PC-9 (cell line): ENCODE data around the gene LDAF1. TPM values are rescaled to one million over a fixed set of nuclear protein-coding genes. Genes with fewer than 3 reads are reported as not detected.

Source experiments
- BruUV-seq: library from RNA; stranded (reverse); fragments of 400-500 nt; replicated peaks from 2 replicates; lab custom pipeline; 2021; lab: Mats Ljungman, UMichigan
- CTCF ChIA-PET: fragments of 300-600 bp; sonication (Branson Sonifier 250); formaldehyde crosslinking; loops from one replicate; lab custom pipeline; 2022; ENCODE audit warnings: antibody characterized with exemption; lab: Charles Lee
- POLR2A ChIA-PET: fragments of 300-600 bp; sonication (Branson Sonifier 250); formaldehyde crosslinking; loops from one replicate; lab custom pipeline; 2022; ENCODE audit warnings: antibody characterized with exemption; ENCODE audit not compliant: unreplicated experiment; lab: Charles Lee
- DNase-seq, 2 experiments: peaks; one replicate each; pipeline versions ENCODE4 v3.0.0 to v3.0.0-alpha.2; 2015 to 2022; ENCODE audit warnings: mixed read lengths in 1 of 2
- H2AFZ ChIP-seq: fragments of 200-600 bp; sonication (generic); 2 replicates; pipeline ENCODE4 v1.8.1; 2017; ENCODE audit warnings: antibody characterized with exemption
- H3F3A ChIP-seq: fragments of 200-600 bp; sonication (generic); 2 replicates; pipeline ENCODE4 v1.8.1; 2017; ENCODE audit warnings: antibody characterized with exemption, mild to moderate bottlenecking, low read depth; ENCODE audit not compliant: insufficient read depth
- H3K27ac ChIP-seq: fragments of 200-600 bp; sonication (generic); 2 replicates; pipeline ENCODE4 v1.6.1; 2016; ENCODE audit warnings: mixed run types
- H3K27me3 ChIP-seq: fragments of 200-600 bp; sonication (generic); 2 replicates; pipeline ENCODE4 v1.6.1; 2016; ENCODE audit warnings: low read depth, mixed run types; ENCODE audit not compliant: insufficient read depth
- H3K36me3 ChIP-seq: fragments of 200-600 bp; sonication (generic); 2 replicates; pipeline ENCODE4 v1.6.1; 2016; ENCODE audit warnings: low read depth, mixed run types
- H3K4me1 ChIP-seq: fragments of 200-600 bp; sonication (generic); replicated peaks from 2 replicates; pipeline ENCODE4 v1.6.1; 2016; ENCODE audit warnings: mixed run types; ENCODE audit not compliant: insufficient read depth
- H3K4me2 ChIP-seq: fragments of 200-600 bp; sonication (generic); 2 replicates; pipeline ENCODE4 v1.6.1; 2017; ENCODE audit warnings: mixed run types
- H3K4me3 ChIP-seq: fragments of 200-600 bp; sonication (generic); 2 replicates; pipeline ENCODE4 v1.6.1; 2016; ENCODE audit warnings: mixed run types
- H3K79me2 ChIP-seq: fragments of 200-600 bp; sonication (generic); 2 replicates; pipeline ENCODE4 v1.6.1; 2017; ENCODE audit warnings: low read depth, mixed run types
- H3K9me2 ChIP-seq: fragments of 200-600 bp; sonication (generic); 2 replicates; pipeline ENCODE4 v1.8.1; 2017; ENCODE audit warnings: mild to moderate bottlenecking; ENCODE audit not compliant: insufficient read depth
- H3K9me3 ChIP-seq: fragments of 200-600 bp; sonication (generic); 2 replicates; pipeline ENCODE4 v1.8.1; 2016; ENCODE audit warnings: low read depth; ENCODE audit not compliant: insufficient read depth
- H4K20me1 ChIP-seq: fragments of 200-600 bp; sonication (generic); 2 replicates; pipeline ENCODE4 v1.8.1; 2017; ENCODE audit not compliant: insufficient read depth
- EZH2 ChIP-seq: fragments of 200-600 bp; sonication (generic); IDR thresholded peaks from 2 replicates; pipeline ENCODE4 v1.8.0; 2017; ENCODE audit warnings: antibody characterized with exemption, low read depth
- intact Hi-C: fragments of 100-400 bp; cut with micrococcal nuclease; formaldehyde crosslinking; loops from one replicate; pipeline ENCODE4 v1.10.0; 2022; ENCODE audit not compliant: unreplicated experiment
- total RNA-seq: library from RNA; stranded (reverse); gene quantifications from 2 replicates; pipeline ENCODE4 v1.2.3, GENCODE V29; 2021
- TF ChIP-seq, protein P1 (sequence below): fragments of 200-600 bp; sonication (generic); conservative IDR thresholded peaks from 2 replicates; pipeline ENCODE4 v1.6.1; 2017; ENCODE audit warnings: mixed run types, antibody characterized with exemption, mild to moderate bottlenecking, moderate library complexity

Gene LDAF1
- total RNA-seq, 1 experiment from 2014 or later, result 47.6 TPM

DNA sequence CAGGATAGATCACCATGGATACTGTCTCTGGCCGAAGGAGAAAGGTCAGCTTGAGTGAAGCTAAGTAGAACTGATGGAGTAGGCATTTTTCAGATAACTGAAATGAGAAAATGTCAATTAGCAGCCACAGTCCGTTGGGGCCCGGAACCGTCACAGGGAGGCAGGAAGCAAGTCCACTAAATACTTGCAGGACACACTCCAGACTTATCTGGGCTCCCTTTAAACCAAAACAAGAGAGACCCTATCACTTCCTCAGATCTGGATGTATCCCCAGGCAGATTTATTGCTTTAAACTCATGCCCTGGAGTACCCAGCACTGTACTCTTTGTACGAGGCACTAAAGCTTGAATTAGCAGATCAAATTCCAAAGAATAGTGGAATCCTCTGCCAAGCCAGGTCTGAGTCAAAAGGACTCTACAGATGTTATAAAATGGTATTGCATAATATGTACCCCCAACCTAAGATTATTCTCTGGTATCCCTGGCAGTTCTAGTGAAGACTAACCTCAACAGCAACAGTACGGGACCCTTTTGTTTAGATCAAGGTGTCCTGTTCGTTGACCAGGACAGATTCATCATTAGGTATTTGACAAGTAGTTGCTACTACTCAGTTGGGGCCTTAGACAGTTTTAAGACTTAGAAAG is 44.8 kb downstream of the LDAF1 start:
- Histone ChIP-seq H2AFZ (no peak overlapping the region), H3K36me3 (no peaks in the 10 kb centered on the region), H4K20me1 (no peaks in the 10 kb centered on the region), H3K79me2 (no peaks in the 10 kb centered on the region), H3K4me1 (no peaks in the 10 kb centered on the region), H3K9me3 (no peaks in the 10 kb centered on the region), H3F3A (no peaks in the 10 kb centered on the region), H3K9me2 (no peaks in the 10 kb centered on the region), H3K4me3 (no peak overlapping the region), H3K27ac (no peak overlapping the region), H3K4me2 (no peak overlapping the region), H3K27me3 (peaks cover 64% of the 10 kb centered on the region)
- no TSS peak for BruUV-seq
- CTCF ChIA-PET, result no interaction called here
- intact Hi-C loops, result no loop called here
- POLR2A ChIA-PET, result no interaction called here
- no peak for DNase-seq
- TF ChIP-seq, protein P1, sequence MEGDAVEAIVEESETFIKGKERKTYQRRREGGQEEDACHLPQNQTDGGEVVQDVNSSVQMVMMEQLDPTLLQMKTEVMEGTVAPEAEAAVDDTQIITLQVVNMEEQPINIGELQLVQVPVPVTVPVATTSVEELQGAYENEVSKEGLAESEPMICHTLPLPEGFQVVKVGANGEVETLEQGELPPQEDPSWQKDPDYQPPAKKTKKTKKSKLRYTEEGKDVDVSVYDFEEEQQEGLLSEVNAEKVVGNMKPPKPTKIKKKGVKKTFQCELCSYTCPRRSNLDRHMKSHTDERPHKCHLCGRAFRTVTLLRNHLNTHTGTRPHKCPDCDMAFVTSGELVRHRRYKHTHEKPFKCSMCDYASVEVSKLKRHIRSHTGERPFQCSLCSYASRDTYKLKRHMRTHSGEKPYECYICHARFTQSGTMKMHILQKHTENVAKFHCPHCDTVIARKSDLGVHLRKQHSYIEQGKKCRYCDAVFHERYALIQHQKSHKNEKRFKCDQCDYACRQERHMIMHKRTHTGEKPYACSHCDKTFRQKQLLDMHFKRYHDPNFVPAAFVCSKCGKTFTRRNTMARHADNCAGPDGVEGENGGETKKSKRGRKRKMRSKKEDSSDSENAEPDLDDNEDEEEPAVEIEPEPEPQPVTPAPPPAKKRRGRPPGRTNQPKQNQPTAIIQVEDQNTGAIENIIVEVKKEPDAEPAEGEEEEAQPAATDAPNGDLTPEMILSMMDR, result no peak
- TF ChIP-seq EZH2, result no peak

DNA sequence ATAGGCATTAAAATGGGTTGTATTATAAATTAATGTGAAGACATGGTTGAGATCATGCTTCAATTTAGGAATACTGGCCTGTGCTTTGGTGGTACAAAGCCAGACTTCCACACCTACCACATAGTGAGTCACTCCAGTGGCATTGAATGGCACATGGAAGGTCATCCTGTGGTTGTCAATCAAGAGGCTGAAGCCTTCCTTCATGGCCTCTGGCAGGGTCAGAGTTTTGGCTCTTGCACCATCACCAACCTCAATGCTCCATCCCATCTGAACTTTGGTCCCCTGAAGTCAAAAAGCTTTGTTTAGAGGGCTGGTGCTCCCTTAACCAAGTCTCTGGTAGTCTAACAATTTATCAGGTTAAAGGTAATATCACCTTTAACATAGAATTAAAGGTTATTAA is 46.8 kb downstream of the LDAF1 start:
- no TSS peak for BruUV-seq
- no peaks in the 10 kb centered on the region for H4K20me1 ChIP-seq
- TF ChIP-seq, protein P1, result no peak
- no peak for TF ChIP-seq EZH2
- H2AFZ ChIP-seq, result no peak overlapping the region
- H3K27me3 ChIP-seq, result peaks cover 59% of the 10 kb centered on the region
- no peaks in the 10 kb centered on the region for H3K9me2 ChIP-seq
- H3K9me3 ChIP-seq, result no peaks in the 10 kb centered on the region
- no peaks in the 10 kb centered on the region for H3K36me3 ChIP-seq
- no peaks in the 10 kb centered on the region for H3F3A ChIP-seq
- ChIA-PET CTCF (no interaction called here), POLR2A (no interaction called here)
- no peaks in the 10 kb centered on the region for H3K79me2 ChIP-seq
- no peak overlapping the region for H3K4me2 ChIP-seq
- H3K27ac ChIP-seq, result no peak overlapping the region
- H3K4me3 ChIP-seq, result no peak overlapping the region
- no peaks in the 10 kb centered on the region for H3K4me1 ChIP-seq
- intact Hi-C loops, result no loop called here
- DNase-seq, result no peak

DNA sequence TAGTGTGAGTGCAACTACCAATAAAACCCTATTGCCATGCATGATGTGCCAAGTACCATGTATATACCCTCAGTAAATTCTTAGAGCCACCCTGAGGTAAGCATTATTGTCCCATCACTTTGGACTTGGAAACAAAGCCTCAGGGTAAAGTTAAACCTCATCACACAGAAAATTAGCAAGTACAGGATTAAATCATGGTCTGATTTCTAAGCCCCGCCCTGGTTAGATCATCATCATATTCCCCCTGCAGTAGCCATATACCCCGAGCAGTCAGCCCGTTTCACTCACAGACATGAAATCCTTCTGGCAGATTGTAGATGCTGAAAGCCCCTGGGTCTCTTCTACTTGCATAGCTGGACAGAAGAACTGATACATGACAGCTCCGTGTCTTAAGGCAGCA is 48.1 kb downstream of the LDAF1 start:
- Histone ChIP-seq H3K4me1 (no peaks in the 10 kb centered on the region), H3F3A (no peaks in the 10 kb centered on the region), H3K36me3 (no peaks in the 10 kb centered on the region), H3K27ac (no peak overlapping the region), H3K4me3 (no peak overlapping the region), H2AFZ (no peak overlapping the region), H3K9me2 (no peaks in the 10 kb centered on the region), H3K4me2 (no peak overlapping the region), H3K79me2 (no peaks in the 10 kb centered on the region), H3K27me3 (peaks cover 47% of the 10 kb centered on the region), H4K20me1 (no peaks in the 10 kb centered on the region), H3K9me3 (no peaks in the 10 kb centered on the region)
- DNase-seq, result no peak
- ChIA-PET POLR2A (no interaction called here), CTCF (no interaction called here)
- BruUV-seq, result no TSS peak
- no peak for TF ChIP-seq EZH2
- TF ChIP-seq, protein P1, result no peak
- intact Hi-C loops, result no loop called here
